Astrocyte (in vitro differentiated cells and primary cell): ENCODE measurements around the gene REPIN1.

Source experiments
- CTCF ChIP-seq: IDR thresholded peaks from 2 replicates; pipeline ENCODE4 v1.5.1; 2011; ENCODE audit warnings: low read depth, mild to moderate bottlenecking, inconsistent platforms, low read length, moderate library complexity; ENCODE audit not compliant: insufficient read depth
- EZH2 ChIP-seq: IDR thresholded peaks from 2 replicates; pipeline ENCODE4 v1.6.1; 2012; ENCODE audit warnings: mild to moderate bottlenecking, low read length, inconsistent platforms; ENCODE audit not compliant: insufficient read depth

GRCh38 chr7:150340024-150340749 is 28.4 kb upstream of the REPIN1 start:
- TF ChIP-seq CTCF (no peak), EZH2 (no peak)
